Germinal center (tissue), 1 donor: ENCODE results near the gene CSRP1.
"Not testable (repeated sequence)": the region's sequence is repeated elsewhere in the genome, so short reads cannot be mapped to it uniquely, and the experiment has no call there.

Source experiments
- DNase-seq: peaks from one replicate; pipeline ENCODE4 v3.0.0; 2012; ENCODE audit warnings: mixed read lengths, low spot score

CSRP1 gene

DNA sequence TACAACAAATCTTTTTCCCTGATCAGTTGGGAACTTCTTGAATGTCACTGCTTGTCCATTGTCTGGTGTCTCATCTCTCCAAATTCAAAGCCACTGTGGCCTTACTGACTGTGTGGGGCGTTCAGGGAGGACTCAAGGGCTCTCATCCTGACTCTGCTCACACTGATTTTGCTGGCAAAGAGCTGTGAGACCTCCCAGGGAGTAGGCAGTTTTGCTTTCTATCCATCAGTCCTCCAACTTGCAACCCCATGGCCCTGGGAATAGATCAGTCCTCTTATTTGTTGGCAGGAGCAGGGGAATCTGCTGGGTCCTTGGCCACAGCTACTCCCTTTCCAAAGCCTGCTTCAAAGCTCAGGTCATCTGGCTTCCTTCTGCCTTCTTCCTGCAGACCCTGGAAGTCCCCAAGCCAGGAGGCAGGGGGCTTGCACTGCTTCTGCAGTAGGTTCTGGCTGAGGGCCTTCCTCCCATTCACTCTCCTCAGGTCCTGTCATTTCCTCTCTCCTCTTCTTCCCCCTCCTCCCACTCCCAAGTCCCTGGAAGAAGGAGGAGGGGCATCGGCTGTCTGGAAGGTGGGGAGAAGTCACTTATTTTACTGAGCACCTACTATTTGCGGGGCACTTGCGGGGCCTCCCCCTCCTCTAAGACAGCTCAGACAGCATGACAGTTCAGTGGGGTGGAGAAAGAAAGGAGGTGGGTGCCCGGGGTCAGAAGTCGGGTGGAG, 31.1 kb upstream of the CSRP1 start:
- no peak for DNase-seq

GRCh38 chr1:201537467-201537866, 30.5 kb upstream of the CSRP1 start:
- no peak for DNase-seq

- no peak for DNase-seq
Measured at GRCh38 chr1:201537028-201537427, 30.1 kb upstream of the CSRP1 start.

- no peak for DNase-seq
Measured at GRCh38 chr1:201536558-201536957, 29.6 kb upstream of the CSRP1 start.

GRCh38 chr1:201535919-201536245, 29.0 kb upstream of the CSRP1 start:
- no peak for DNase-seq

DNA sequence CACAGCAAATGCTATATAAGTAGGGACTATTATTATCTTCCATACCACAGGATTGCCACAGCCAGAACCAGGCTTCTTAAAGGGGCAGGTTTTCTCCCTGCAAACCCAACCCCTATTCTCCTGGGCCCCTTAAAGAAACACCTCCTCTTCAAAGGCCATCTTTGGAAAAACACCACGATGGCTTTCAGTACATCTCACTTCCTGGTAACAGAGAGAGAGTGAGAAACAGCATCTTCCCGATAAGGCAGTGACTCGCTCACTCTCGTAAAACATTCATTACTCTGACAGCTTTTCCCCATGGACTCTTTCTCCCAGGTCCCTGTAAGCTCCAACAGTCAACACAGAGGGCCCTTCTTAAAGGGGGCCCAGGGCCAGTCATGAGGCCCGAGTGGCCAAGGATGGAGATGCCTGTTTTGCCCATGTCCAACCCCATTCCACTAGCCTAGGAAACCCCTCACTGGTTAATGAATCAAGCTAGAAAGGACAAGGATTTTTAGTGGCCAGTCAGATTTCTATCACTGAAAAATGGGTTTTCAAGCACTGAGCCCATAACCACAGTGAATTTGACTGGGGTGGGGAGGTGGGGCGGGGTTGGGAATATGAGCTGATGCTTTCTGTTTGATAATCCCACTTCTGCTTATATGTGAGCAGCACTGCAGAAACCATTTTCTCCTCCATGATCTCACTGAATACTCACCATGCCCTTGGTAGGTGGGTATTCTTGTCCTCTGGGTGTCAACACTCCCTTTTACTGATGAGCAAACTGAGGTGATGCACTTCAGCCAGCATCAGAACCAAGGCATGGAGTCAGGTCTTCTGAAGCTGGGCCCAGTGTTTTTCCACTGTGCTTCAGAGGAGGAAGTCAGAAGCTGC, 28.4 kb upstream of the CSRP1 start:
- DNase-seq: no peak

GRCh38 chr1:201533836-201534235, 26.9 kb upstream of the CSRP1 start:
- DNase-seq: no peak

- DNase-seq: no peak
Measured at GRCh38 chr1:201531551-201532425, 24.9 kb upstream of the CSRP1 start.

GRCh38 chr1:201530741-201531531, 24.0 kb upstream of the CSRP1 start:
- DNase-seq: peak; percentile 53

- DNase-seq: no peak
Measured at GRCh38 chr1:201528631-201529252, 21.8 kb upstream of the CSRP1 start.

DNA sequence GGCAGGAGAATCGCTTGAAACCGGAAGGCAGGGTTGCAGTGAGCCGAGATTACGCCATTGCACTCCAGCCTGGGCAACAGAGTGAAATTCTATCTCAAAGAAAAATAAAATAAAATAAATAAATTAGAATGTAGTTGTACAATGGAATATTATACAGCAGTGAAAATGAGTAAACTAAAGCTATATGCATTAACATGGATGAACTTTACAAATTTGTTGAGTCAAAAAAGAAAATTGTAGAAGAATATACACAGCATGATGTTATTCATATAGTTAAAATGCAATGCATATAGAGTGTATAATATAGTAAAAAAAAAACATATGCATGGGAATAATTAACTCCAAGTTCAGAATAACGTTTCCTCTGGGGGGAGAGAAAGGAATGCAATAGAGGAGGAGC, 21.0 kb upstream of the CSRP1 start:
- DNase-seq: no peak

DNA sequence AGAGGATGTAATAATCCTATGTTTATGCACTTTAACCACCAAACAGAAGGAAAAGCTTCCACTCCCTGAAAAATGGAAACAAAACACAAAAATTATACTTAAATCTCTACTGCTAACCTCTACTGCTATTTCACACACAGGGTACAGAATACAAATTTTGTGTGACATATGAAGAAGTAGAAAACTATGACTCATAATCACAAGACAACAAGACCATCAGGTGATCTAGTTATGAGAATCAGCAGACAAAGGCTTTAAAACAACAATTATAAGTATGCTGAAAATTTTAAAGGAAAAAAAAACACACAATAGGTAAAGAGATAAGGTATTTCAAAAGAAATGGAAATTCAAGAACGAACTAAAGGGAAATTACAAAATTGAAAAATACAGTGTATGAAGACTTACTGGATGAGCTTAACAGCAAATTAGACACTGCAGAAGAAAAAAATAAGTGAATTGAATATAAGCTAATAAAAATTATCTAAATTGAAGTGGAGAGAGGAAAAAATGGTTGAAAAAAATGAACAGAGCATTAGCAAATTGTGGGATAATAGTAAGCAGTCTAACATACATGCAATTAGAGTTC, 18.4 kb upstream of the CSRP1 start:
- DNase-seq: no peak

- DNase-seq: not testable (repeated sequence)
Measured at GRCh38 chr1:201520046-201520575, 13.2 kb upstream of the CSRP1 start.

- no peak for DNase-seq
Measured at GRCh38 chr1:201518071-201518470, 11.1 kb upstream of the CSRP1 start.

GRCh38 chr1:201517631-201518030, 10.7 kb upstream of the CSRP1 start:
- DNase-seq: no peak

DNA sequence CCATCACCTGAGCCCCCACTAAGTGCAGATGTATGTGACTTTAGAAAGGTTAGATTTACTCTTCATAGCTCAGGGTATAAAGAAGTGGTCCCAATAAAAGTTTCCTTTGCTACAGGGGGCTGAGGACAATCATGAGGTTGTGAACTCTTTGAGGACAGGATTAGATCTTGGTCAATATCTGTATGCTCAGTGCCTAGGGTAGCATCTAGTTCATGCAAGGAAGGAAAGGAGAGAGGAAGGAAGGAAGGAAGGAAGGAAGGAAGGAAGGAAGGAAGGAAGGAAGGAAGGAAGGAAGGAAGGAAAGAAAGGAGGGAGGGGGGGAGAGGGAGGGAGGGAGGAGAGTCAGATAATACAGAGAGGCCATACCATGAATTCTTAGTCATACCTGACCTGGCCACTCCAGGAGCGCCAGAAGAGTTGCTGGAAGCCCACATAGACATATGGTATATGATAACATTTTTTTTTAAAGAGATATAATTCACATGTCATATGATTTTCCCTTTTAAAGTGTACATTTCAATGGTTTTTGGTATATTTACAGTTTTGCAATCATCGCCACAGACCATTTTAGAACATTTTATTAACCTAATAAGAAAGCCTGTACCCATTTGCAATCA, 9.7 kb upstream of the CSRP1 start:
- DNase-seq: no peak

DNA sequence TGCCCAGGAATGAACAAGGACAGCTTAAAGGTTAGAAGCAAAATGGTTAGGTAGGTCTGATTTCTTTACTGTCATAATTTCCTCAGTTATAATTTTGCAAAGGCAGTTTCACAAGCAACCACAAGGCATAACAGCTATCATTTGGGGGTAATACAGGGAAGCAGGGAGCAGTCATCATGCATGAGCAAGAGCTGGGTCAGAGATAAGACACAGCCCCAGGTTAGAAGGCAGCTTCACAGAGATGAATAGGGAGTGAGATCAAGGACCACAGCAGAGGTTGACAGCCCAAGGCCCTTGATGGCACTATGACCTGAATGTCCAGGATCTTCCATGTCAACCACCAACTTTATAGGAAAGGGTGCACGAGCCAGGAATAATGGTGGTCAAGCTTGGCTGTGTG, 9.0 kb upstream of the CSRP1 start:
- no peak for DNase-seq

DNA sequence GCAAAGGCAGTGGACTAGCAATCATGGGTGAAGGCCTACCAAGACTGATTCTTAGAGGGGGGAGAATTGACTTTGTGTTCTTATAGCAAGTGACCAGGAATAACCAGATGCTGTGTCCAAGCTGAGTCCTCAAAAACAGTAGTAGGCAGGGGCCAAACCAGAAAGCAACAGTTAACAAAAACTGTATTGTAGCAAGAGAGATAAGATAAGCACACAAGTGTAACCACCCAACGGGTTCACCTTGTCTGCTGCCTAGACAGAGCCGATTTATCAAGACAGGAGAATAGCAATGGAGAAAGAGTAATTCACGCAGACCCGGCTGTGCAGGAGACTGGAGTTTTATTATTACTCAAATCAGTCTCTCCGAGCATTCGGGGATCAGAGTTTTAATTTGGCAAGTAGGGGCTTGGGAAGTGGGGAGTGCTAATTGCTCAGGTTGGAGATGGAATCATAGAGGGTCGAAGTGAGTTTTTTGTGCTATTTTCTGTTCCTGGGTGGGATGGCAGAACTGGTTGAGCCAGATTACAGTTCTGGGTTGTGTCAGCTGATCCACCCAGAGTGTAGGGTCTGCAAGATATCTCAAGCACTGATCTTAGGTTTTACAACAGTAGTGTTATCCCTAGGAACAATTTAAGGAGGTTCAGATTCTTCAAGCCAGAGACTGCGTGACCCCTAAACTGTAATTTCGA, 8.3 kb upstream of the CSRP1 start:
- no peak for DNase-seq

GRCh38 chr1:201514466-201514865, 7.5 kb upstream of the CSRP1 start:
- no peak for DNase-seq
